COLO829 (cell line): ENCODE data around the gene HK2.
"Not testable (repeated sequence)": the region's sequence is repeated elsewhere in the genome, so short reads cannot be mapped to it uniquely, and the experiment has no call there.

Source experiments
- DNase-seq: peaks from one replicate; pipeline ENCODE4 v3.0.0; 2012; ENCODE audit warnings: low spot score

HK2 gene

DNA sequence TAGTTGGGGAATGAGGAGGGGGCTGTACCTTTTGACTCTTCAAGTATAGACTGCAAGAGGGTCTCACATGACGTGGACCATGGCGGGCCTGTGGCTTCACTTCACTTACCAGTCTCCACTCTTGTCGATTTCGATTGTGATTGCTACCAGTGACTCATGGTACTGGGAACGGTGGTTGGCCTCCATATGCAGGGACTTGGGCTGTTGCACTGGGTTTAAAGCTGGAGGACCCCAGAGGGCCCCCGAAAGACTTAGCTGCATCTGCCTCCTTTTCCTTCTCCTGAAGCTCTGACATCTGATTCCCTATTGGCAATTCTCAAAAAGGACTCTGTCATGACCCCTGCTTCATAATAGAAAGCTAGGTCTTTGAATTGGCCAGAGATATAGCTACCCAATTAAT is 43.4 kb downstream of the HK2 start:
- DNase-seq, result no peak

DNA sequence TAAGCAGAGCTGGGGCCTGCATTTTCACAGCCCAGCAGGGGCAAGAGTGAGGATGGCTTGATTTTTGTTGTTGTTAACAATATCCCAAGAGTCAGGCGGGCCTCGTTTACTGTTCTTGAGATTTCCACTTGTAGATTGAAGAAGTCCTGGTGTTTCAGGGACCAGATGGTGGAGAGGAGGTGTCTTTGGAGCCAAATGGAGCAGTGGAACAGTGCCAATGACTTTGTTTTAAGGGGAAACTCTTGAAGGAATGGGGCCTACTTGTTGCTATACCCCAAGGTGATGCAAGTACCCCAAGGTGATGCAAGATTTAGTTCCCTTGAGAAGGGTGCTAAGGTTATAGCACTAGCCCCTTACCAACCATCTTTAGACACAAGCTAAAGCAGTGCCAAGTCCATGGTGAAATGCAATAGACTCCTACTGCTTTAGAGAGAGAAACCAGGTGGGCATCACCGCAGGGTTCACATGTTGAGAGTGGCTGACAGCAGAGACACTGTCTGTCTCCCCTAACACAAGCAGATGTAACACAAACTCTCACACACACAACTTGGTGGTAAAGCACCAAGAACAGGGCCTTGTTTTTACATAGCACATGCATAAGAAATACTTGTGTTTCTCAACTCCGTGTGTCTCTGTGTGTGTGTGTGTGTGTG is 44.0 kb downstream of the HK2 start:
- DNase-seq, result no peak

DNA sequence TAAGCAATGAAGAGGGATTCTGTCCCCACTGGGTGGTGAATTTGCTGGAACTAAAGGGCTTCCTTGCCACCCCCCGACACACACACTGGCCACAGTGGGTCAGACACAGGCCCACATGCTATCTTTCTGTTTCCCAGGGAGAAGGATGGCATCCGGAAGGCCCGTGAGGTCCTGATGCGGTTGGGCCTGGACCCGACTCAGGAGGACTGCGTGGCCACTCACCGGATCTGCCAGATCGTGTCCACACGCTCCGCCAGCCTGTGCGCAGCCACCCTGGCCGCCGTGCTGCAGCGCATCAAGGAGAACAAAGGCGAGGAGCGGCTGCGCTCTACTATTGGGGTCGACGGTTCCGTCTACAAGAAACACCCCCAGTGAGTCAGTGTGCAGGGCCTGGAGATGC is 44.6 kb downstream of the HK2 start:
- no peak for DNase-seq

GRCh38 chr2:74880054-74880728 is 46.3 kb downstream of the HK2 start:
- no peak for DNase-seq

DNA sequence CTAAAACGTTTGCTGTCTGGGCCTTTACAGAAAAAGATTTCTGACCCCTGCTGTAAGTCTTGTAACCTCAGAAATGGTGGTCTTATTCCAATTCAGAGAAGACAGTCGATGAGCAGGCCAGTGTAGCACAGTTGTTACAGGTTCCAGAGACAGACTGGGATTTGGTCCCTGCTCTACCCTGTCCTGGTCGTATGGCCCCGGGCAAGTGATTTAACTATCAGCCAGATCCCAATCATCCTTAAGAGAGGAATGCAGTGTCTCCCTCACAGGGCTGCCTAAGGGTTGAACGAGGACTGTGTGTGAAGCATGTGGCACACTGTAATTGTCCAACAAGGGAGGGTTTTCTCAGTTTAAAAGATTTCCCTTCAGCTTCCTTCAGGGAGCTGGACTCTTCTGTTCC is 47.2 kb downstream of the HK2 start:
- DNase-seq, result no peak

- DNase-seq, result no peak
These were observed 47.8 kb downstream of the HK2 start for GRCh38 chr2:74881626-74882298.

- no peak for DNase-seq
These were observed 48.4 kb downstream of the HK2 start for GRCh38 chr2:74882299-74882687.

DNA sequence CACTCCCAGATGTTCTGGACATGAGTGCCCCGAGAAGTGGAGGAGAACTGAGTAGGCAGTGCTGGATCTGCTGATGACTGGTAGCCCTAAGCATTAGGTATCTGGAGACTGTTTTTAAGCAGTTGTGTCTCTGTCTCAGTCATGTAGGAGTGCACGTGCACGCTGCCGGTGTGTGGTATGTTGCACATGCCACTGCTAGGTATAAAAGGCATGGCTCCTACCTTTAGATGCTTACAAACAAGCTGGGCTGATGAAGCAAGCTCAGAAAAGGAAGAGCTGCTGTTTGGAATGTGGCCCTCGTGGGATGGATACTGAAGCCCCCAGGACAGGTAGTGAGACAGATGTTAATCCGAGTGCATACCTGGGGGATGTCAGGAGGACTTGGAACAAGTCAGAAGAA is 49.1 kb downstream of the HK2 start:
- DNase-seq, result no peak

- no peak for DNase-seq
These were observed 50.3 kb downstream of the HK2 start for GRCh38 chr2:74884118-74884762.

GRCh38 chr2:74884866-74885265 is 50.9 kb downstream of the HK2 start:
- DNase-seq, result no peak

DNA sequence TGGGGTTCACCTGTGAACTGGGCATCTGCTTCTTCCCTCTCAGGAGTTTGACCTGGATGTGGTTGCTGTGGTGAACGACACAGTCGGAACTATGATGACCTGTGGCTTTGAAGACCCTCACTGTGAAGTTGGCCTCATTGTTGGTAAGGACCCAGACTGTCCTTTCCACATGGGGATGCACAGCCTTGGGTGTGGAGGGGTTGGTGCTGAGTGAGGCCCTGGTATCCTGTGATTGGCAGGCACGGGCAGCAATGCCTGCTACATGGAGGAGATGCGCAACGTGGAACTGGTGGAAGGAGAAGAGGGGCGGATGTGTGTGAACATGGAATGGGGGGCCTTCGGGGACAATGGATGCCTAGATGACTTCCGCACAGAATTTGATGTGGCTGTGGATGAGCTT is 52.3 kb downstream of the HK2 start:
- no peak for DNase-seq

DNA sequence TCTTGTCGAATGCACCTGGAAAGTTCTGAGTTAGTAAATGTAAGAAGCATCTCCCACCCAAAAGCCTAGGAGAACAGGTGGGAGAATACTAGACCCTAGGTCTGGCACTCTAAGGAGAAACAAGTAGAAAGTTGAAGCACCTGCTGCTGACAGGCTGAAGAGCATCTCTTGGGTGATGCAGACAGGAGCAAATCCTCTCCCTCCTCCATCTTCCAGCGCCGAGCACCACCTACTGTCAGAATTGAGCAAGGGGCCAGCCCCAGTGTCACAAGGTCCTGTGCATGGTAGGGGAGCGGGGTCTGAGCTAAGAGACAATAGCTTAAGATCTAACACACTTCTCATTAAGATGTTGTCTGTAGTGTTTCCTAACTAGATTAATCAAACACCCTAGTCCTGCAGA is 52.9 kb downstream of the HK2 start:
- no peak for DNase-seq

DNA sequence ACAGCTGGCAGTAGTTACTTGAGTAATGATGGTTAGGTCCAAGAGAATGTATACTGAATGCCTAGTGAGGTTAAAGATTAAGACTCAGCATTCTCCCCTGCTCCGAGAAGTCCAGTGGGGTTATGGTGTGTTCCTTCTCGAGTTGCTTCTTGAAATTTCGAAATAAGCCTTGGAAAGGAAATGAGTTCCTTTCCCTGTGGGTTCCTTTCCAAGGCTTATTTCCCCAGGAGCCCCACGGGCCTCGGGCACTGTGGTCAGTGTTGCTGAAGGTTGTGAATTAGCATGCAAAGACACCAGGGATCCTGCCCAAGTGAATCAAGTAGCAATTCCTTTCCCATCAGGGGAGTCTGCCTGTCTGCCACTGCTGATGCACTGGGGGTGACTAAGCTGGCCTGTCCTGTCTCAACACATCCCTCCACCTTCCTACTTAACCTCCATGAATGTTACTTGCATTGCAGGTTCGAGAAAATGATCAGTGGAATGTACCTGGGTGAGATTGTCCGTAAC is 53.6 kb downstream of the HK2 start:
- no peak for DNase-seq

DNA sequence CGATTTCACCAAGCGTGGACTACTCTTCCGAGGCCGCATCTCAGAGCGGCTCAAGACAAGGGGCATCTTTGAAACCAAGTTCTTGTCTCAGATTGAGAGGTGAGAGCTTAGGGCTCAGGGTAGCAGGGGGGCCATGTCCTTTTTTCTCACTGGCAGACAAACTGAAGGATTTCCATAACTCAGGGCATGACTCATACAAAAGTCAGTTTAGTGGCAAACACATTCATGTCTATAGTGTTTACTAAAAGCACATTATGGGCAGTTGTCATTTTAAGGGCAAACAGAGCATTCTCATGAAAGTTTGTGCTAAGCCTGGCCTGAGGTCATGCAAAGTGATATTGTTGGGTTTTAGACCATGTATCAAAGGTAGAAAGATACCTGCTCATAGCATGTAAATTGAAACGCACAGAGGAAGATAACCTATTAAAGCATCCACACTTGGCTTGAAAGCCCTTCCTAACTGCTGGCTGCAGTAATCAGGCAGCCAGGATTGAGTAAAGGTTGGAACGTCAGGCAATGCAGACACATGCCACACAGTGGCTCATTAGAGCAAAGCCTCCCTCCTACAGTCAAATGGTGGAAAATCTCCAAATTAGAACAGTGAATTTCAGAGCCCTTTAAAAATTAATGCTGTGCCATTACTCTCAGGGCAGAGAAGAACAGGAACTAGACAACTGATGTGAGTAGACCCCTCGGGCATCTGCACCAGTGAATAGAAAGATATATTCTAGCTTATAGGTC is 54.2 kb downstream of the HK2 start:
- no peak for DNase-seq

DNA sequence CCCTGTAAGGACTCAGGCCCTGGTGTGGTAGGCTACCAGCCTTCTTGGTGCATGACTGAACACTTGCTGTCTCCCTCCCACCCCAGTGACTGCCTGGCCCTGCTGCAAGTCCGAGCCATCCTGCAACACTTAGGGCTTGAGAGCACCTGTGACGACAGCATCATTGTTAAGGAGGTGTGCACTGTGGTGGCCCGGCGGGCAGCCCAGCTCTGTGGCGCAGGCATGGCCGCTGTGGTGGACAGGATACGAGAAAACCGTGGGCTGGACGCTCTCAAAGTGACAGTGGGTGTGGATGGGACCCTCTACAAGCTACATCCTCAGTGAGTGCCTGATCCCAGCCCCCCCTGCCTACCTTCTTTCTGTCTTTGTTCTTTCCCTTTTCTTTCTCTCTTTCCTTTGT is 55.2 kb downstream of the HK2 start:
- DNase-seq, result no peak

DNA sequence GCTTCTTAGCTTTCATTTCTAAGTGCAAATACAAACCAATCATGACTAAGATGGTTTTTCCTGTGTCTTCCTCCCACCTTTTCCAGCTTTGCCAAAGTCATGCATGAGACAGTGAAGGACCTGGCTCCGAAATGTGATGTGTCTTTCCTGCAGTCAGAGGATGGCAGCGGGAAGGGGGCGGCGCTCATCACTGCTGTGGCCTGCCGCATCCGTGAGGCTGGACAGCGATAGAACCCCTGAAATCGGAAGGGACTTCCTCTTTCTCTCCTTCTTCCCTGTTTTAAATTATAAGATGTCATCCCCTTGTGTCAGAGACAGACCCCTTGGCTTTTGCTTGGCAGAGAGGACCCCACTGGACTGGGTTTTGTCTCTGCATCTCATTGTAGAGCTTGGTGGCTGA is 56.8 kb downstream of the HK2 start:
- DNase-seq, result no peak

- no peak for DNase-seq
These were observed 57.3 kb downstream of the HK2 start for GRCh38 chr2:74891136-74891764.

GRCh38 chr2:74891816-74892215 is 57.9 kb downstream of the HK2 start:
- DNase-seq, result not testable (repeated sequence)

GRCh38 chr2:74892609-74893008 is 58.7 kb downstream of the HK2 start:
- DNase-seq, result no peak

GRCh38 chr2:74893332-74893731 is 59.4 kb downstream of the HK2 start:
- DNase-seq, result peak; percentile 23

GRCh38 chr2:74894272-74894981 is 60.5 kb downstream of the HK2 start:
- DNase-seq, result no peak
